Liver (tissue), 9 donors: Measurements from ENCODE around the gene PDE4D. TPM values are rescaled to one million over a fixed set of nuclear protein-coding genes. Genes with fewer than 3 reads are reported as not detected.

Experiments used
- DNase-seq: peaks from one replicate; pipeline ENCODE4 v3.0.0-alpha.2; 2017; ENCODE audit warnings: low spot score
- H3K27ac ChIP-seq, 2 donors: one replicate each; pipeline ENCODE4 v1.7.0; 2013; ENCODE audit warnings: inconsistent platforms in 2 of 2, low read length in 2 of 2, control low read depth in 1 of 2, low read depth in 1 of 2, mild to moderate bottlenecking in 1 of 2
- H3K27me3 ChIP-seq, 4 donors: one replicate each; pipeline versions ENCODE4 v1.6.1 to v1.7.0; 2013; ENCODE audit warnings: low read length in 3 of 4, inconsistent platforms in 1 of 4, mild to moderate bottlenecking in 1 of 4, moderate library complexity in 1 of 4; ENCODE audit not compliant: control insufficient read depth in 4 of 4, insufficient read depth in 4 of 4
- H3K36me3 ChIP-seq, 4 donors: one replicate each; pipeline versions ENCODE4 v1.6.1 to v1.7.0; 2013; ENCODE audit warnings: low read length in 3 of 4, mild to moderate bottlenecking in 3 of 4, low read depth in 1 of 4, moderate library complexity in 1 of 4; ENCODE audit not compliant: control insufficient read depth in 4 of 4, insufficient read depth in 3 of 4
- H3K4me1 ChIP-seq, 4 donors: one replicate each; pipeline versions ENCODE4 v1.6.1 to v1.7.0; 2013; ENCODE audit warnings: low read length in 3 of 4, mild to moderate bottlenecking in 3 of 4, moderate library complexity in 1 of 4; ENCODE audit not compliant: control insufficient read depth in 4 of 4, insufficient read depth in 4 of 4
- H3K4me3 ChIP-seq, 3 donors: one replicate each; pipeline versions ENCODE4 v1.6.1 to v1.7.0; 2013; ENCODE audit warnings: low read length in 3 of 3, control low read depth in 1 of 3, low read depth in 1 of 3, mild to moderate bottlenecking in 1 of 3
- H3K9ac ChIP-seq, 2 donors: one replicate each; pipeline ENCODE4 v1.7.0; 2013; ENCODE audit warnings: low read length in 2 of 2, mild to moderate bottlenecking in 2 of 2, moderate library complexity in 2 of 2, control low read depth in 1 of 2, low read depth in 1 of 2
- H3K9me3 ChIP-seq, 4 donors: one replicate each; pipeline versions ENCODE4 v1.6.1 to v1.7.0; 2013; ENCODE audit warnings: low read length in 3 of 4; ENCODE audit not compliant: control insufficient read depth in 4 of 4
- ATF3 ChIP-seq: IDR thresholded peaks from 2 replicates; pipeline ENCODE4 v1.6.1; 2016; ENCODE audit warnings: antibody characterized with exemption
- EGR1 ChIP-seq, 2 donors: IDR thresholded peaks; 2 replicates each; pipeline ENCODE4 v1.6.1; 2016 to 2018; ENCODE audit warnings: antibody characterized with exemption in 2 of 2, low read depth in 2 of 2
- FOXA1 ChIP-seq: IDR thresholded peaks from 2 replicates; pipeline ENCODE4 v1.6.1; 2016; ENCODE audit warnings: antibody characterized with exemption
- GABPA ChIP-seq, 2 donors: IDR thresholded peaks in 1 of 2; conservative IDR thresholded peaks in 1 of 2; 2 replicates each; pipeline ENCODE4 v1.6.1; 2016; ENCODE audit warnings: antibody characterized with exemption in 2 of 2, mild to moderate bottlenecking in 1 of 2, moderate library complexity in 1 of 2
- HNF4A ChIP-seq, 2 donors: conservative IDR thresholded peaks; 2 replicates each; pipeline ENCODE4 v1.6.1; 2016; ENCODE audit warnings: antibody characterized with exemption in 2 of 2, mild to moderate bottlenecking in 2 of 2
- HNF4G ChIP-seq: IDR thresholded peaks from 2 replicates; pipeline ENCODE4 v1.6.1; 2016; ENCODE audit warnings: antibody characterized with exemption
- JUND ChIP-seq, 2 donors: IDR thresholded peaks; 2 replicates each; pipeline ENCODE4 v1.6.1; 2016; ENCODE audit warnings: antibody characterized with exemption in 2 of 2
- NR2F2 ChIP-seq: IDR thresholded peaks from 2 replicates; pipeline ENCODE4 v1.6.1; 2016; ENCODE audit warnings: antibody characterized with exemption
- REST ChIP-seq: IDR thresholded peaks from 2 replicates; pipeline ENCODE4 v1.6.1; 2016; ENCODE audit warnings: antibody characterized with exemption, mild to moderate bottlenecking
- RXRA ChIP-seq, 2 donors: IDR thresholded peaks; 2 replicates each; pipeline ENCODE4 v1.6.1; 2017 to 2018; ENCODE audit warnings: antibody characterized with exemption in 2 of 2, mild to moderate bottlenecking in 1 of 2
- SP1 ChIP-seq: IDR thresholded peaks from 2 replicates; pipeline ENCODE4 v1.6.1; 2018; ENCODE audit warnings: antibody characterized with exemption, mild to moderate bottlenecking
- TAF1 ChIP-seq: conservative IDR thresholded peaks from 2 replicates; pipeline ENCODE4 v1.6.1; 2016; ENCODE audit warnings: antibody characterized with exemption, mild to moderate bottlenecking
- YY1 ChIP-seq: IDR thresholded peaks from 2 replicates; pipeline ENCODE4 v1.6.1; 2016; ENCODE audit warnings: antibody characterized with exemption, mild to moderate bottlenecking
- ZBTB33 ChIP-seq: IDR thresholded peaks from 2 replicates; pipeline ENCODE4 v1.6.1; 2016; ENCODE audit warnings: antibody characterized with exemption
- WGBS: extraction: QIAGEN DNeasy Blood & Tissue Kit; methylation state at CpG from one replicate; pipeline ENCODE4 v1.1.7; 2013; 5-methylcytosine and 5-hydroxymethylcytosine counted together
- polyA plus RNA-seq, 2 donors: library from polyadenylated mRNA; stranded (reverse) in 1 of 2; unstranded in 1 of 2; fragments of 200-250 nt in 1 of 2; fragments of >200 nt in 1 of 2; fragmentation: Nextera tagmentation in 1 of 2; extraction: Ambion mirVana in 1 of 2; gene quantifications; one replicate each; pipeline versions ENCODE4 v1.2.1 to v1.2.3, GENCODE V29; 2013 to 2015
- total RNA-seq, 2 donors: library from RNA; depleted of rRNA; stranded (reverse); fragments of >200 nt; gene quantifications; one replicate each; pipeline ENCODE4 v1.2.3, GENCODE V29; 2014
- TF ChIP-seq, protein P1 (sequence below): IDR thresholded peaks from 2 replicates; pipeline ENCODE4 v1.6.1; 2016; ENCODE audit warnings: antibody characterized with exemption
- TF ChIP-seq, protein P2 (sequence below): fragments of 150-350 bp; IDR thresholded peaks from 2 replicates; pipeline ENCODE4 v1.5.1; 2017; ENCODE audit warnings: improper control_type of control experiment, low read depth, low read length; ENCODE audit not compliant: missing input control
- donor health status: healthy.
- donor health status: healthy.
- donor health status: healthy.
- donor health status: healthy.
- donor health status: healthy.

Gene PDE4D
- total and polyA plus RNA-seq, 4 donors, result 0.67 to 11.9 (median 6.5) TPM

DNA sequence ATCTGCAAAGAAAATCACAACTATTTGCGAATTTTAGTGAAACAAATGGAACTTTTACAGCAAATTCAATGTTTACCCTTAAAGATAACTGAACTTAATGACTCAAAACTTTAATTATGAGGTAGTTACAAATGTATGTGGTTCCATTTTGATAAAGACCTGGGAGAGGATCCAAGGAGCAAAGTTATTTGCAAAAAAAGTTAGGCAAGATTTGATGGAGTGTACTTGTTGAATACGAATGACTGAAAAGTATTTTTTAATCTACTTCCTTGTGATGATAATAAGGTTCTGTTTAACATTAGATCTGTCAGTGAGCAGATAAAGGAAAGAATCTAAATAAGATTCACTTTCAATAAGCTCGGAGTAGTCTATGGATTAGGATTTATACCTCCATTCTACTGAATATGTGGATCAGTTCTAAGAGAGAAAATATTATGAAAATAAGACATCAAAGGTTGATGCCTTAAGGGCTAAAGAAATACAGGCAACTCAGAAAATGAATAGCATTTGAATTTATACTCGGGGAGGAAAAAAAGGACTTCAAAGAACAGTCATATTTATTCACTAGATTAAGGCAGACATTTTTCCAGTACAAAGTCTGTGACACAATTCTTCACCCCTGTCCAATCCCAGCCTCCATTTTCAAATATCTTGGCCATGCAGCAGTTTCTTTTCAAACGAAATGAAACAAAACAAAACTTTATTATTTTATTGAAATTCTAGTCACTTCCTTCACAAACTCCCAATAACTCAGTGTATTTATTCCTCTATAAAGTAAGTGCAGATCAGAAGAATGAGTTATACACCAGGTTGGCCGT lies 199.8 kb downstream of the PDE4D start:
- no peaks in the 10 kb centered on the region for H3K4me1 ChIP-seq
- H3K36me3 ChIP-seq, result no peaks in the 10 kb centered on the region
- H3K9ac ChIP-seq, result no peak overlapping the region
- WGBS, result 59% methylated on average over 6 of the region's 6 CpGs
- no peak for DNase-seq
- no peak overlapping the region for H3K4me3 ChIP-seq
- TF ChIP-seq HNF4G, result no peak
- no peak for TF ChIP-seq RXRA (IDR thresholded peaks at IDR 0.05)
- no peak for TF ChIP-seq HNF4A (conservative IDR thresholded peaks at IDR 0.05)
- peak overlapping the region in 1 of 2 donors; percentile 14 for H3K27ac ChIP-seq
- no peaks in the 10 kb centered on the region for H3K27me3 ChIP-seq
- H3K9me3 ChIP-seq, result no peaks in the 10 kb centered on the region

DNA sequence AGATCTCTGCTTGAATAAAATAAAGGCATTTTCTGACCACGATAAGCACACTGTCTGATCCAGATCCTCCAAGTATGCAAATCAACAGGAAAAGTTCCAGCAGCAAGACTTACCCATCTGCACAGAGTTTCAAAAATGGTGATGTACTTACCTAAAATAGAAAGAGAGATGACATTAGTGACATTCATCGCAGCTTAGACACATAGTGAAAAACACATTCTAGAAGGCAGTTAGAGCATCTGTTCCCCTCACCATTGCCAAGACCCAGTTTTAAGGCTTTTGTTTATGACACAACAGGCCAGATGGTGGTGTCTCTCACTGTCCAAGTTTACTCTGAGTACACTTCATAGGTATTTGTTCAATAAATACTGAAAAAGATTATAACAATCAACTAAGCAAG lies 207.7 kb downstream of the PDE4D start:
- Histone ChIP-seq H3K4me1 (no peaks in the 10 kb centered on the region), H3K27ac (no peak overlapping the region), H3K9me3 (no peaks in the 10 kb centered on the region), H3K4me3 (no peak overlapping the region), H3K27me3 (no peaks in the 10 kb centered on the region), H3K9ac (no peak overlapping the region), H3K36me3 (no peaks in the 10 kb centered on the region)
- TF ChIP-seq SP1, result no peak
- TF ChIP-seq EGR1 (IDR thresholded peaks at IDR 0.05; ENCODE audit: low read depth in 2 of 2), result no peak
- TF ChIP-seq NR2F2, result no peak
- no peak for TF ChIP-seq ATF3
- TF ChIP-seq HNF4G, result no peak
- TF ChIP-seq TAF1, result no peak
- TF ChIP-seq RXRA (IDR thresholded peaks at IDR 0.05), result no peak
- TF ChIP-seq, protein P1, sequence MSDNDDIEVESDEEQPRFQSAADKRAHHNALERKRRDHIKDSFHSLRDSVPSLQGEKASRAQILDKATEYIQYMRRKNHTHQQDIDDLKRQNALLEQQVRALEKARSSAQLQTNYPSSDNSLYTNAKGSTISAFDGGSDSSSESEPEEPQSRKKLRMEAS, result no peak
- no peak for TF ChIP-seq YY1
- no peak for TF ChIP-seq HNF4A (conservative IDR thresholded peaks at IDR 0.05)
- no peak for TF ChIP-seq JUND (IDR thresholded peaks at IDR 0.05)
- TF ChIP-seq ZBTB33, result no peak
- no peak for TF ChIP-seq REST
- TF ChIP-seq, protein P2, sequence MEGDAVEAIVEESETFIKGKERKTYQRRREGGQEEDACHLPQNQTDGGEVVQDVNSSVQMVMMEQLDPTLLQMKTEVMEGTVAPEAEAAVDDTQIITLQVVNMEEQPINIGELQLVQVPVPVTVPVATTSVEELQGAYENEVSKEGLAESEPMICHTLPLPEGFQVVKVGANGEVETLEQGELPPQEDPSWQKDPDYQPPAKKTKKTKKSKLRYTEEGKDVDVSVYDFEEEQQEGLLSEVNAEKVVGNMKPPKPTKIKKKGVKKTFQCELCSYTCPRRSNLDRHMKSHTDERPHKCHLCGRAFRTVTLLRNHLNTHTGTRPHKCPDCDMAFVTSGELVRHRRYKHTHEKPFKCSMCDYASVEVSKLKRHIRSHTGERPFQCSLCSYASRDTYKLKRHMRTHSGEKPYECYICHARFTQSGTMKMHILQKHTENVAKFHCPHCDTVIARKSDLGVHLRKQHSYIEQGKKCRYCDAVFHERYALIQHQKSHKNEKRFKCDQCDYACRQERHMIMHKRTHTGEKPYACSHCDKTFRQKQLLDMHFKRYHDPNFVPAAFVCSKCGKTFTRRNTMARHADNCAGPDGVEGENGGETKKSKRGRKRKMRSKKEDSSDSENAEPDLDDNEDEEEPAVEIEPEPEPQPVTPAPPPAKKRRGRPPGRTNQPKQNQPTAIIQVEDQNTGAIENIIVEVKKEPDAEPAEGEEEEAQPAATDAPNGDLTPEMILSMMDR, result no peak
- TF ChIP-seq FOXA1, result no peak
- TF ChIP-seq GABPA (IDR thresholded peaks at IDR 0.05 in 1 of 2, conservative IDR thresholded peaks at IDR 0.05 in 1 of 2), result no peak
- no peak for DNase-seq
- 88% methylated on average over 2 of the region's 2 CpGs for WGBS
